Upper lobe of left lung (tissue), 4 donors: ENCODE results near the gene MYO7A.

Experiments
- POLR2A ChIP-seq, 4 donors: fragments of 450-650 bp; IDR thresholded peaks; one replicate each; pipeline ENCODE4 v1.5.1; 2016 to 2017; ENCODE audit warnings: antibody characterized with exemption in 4 of 4, mild to moderate bottlenecking in 2 of 4
- POLR2AphosphoS5 ChIP-seq, 2 donors: sonication (generic); formaldehyde crosslinking; IDR thresholded peaks; one replicate each; pipeline ENCODE4 v1.5.1; 2017; ENCODE audit warnings: antibody characterized with exemption in 2 of 2
- TF ChIP-seq, protein P1 (sequence below), 6 experiments: fragments of 450-650 bp in 4 of 6; fragments of 200-600 bp in 2 of 6; sonication (generic) in 2 of 6; IDR thresholded peaks; one replicate each; pipeline ENCODE4 v1.5.1; 2016 to 2019; ENCODE audit warnings: antibody characterized with exemption in 6 of 6

DNA sequence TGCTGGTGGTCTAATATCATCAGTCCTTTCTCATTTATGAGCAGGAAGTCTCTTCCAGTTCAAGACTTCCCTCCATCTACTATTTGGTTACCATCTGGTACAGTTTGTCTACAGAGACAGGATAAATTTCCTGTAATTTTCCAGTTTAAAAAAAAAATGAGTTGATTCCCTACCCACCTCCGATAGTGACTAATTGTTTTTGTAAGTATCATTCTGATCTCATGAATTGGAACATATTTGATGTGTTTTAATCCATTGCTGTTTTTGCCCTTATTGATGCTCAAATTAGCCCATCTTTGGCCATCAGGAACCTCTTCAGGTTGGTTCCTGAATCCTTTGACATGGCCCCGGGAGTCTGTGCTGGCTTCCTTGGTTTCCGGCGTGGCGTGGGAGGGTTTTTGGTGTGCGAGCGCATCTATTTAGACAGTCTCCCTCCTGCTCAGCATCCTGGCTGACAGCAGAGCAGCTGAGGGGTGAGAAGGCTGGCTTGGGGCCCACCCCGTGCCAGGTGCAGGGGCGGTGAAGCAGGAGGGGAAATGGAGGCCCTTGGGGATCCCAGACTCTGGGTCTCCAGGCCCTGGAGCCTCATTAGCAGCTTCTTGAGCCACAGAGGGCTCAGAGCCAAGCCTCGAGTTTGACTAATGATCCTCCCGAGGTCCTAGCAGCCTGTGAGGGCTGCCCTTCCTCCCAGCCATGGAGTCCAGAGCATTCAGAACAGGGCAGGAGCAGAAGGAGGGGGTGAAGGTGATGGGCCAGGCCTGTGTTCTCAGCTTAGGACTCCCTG is 18.6 kb upstream of the MYO7A start:
- TF ChIP-seq POLR2A (IDR thresholded peaks at IDR 0.05) (no peak), POLR2AphosphoS5 (IDR thresholded peaks at IDR 0.05) (no peak)
- TF ChIP-seq, protein P1, sequence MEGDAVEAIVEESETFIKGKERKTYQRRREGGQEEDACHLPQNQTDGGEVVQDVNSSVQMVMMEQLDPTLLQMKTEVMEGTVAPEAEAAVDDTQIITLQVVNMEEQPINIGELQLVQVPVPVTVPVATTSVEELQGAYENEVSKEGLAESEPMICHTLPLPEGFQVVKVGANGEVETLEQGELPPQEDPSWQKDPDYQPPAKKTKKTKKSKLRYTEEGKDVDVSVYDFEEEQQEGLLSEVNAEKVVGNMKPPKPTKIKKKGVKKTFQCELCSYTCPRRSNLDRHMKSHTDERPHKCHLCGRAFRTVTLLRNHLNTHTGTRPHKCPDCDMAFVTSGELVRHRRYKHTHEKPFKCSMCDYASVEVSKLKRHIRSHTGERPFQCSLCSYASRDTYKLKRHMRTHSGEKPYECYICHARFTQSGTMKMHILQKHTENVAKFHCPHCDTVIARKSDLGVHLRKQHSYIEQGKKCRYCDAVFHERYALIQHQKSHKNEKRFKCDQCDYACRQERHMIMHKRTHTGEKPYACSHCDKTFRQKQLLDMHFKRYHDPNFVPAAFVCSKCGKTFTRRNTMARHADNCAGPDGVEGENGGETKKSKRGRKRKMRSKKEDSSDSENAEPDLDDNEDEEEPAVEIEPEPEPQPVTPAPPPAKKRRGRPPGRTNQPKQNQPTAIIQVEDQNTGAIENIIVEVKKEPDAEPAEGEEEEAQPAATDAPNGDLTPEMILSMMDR (IDR thresholded peaks at IDR 0.05) = no peak
